HCT116 (cell line): ENCODE measurements around the gene KANK3. TPM values are rescaled to one million over a fixed set of nuclear protein-coding genes. Genes with fewer than 3 reads are reported as not detected.
"Not testable (repeated sequence)": the region's sequence is repeated elsewhere in the genome, so short reads cannot be mapped to it uniquely, and the experiment has no call there.

Experiments
- ATAC-seq: fragments of 200-7000 bp; cut with Tn5 transposase; 2 replicates; pipeline ENCODE4 v1.9.1; 2020; ENCODE audit warnings: mild to moderate bottlenecking, moderate library complexity
- BruUV-seq: library from RNA; stranded (reverse); fragments of 400-500 nt; replicated peaks from 2 replicates; lab custom pipeline; 2021; lab: Mats Ljungman, UMichigan
- CTCF ChIA-PET: fragments of 300-600 bp; sonication (Branson Sonifier 250); formaldehyde crosslinking; loops from one replicate; lab custom pipeline; 2021; ENCODE audit warnings: antibody characterized with exemption; lab: Charles Lee
- POLR2A ChIA-PET: fragments of 300-600, 350-600 bp; sonication (Branson Sonifier 250); formaldehyde crosslinking; loops from one replicate; lab custom pipeline; 2021; ENCODE audit warnings: antibody characterized with exemption; lab: Charles Lee
- RAD21 ChIA-PET, 2 experiments: fragments of 300-600 bp; sonication (Branson Sonifier 250); formaldehyde crosslinking; loops; one replicate each; lab custom pipeline; 2023; ENCODE audit warnings: low total read pairs in 2 of 2; ENCODE audit not compliant: uncharacterized antibody in 2 of 2, unreplicated experiment in 2 of 2, low non-redundant PET in 1 of 2; lab: Charles Lee
- DNase-seq: peaks from one replicate; pipeline ENCODE4 v3.0.0-alpha.2; 2010; ENCODE audit warnings: low read depth, low spot score
- H2AFZ ChIP-seq: fragments of 200-600 bp; shearing (Covaris generic), sonication (generic); 2 replicates; pipeline ENCODE4 v1.6.1; 2017; ENCODE audit warnings: low read depth, mixed run types, mixed read lengths, antibody characterized with exemption, low read length; ENCODE audit not compliant: poor library complexity, severe bottlenecking
- H3K27ac ChIP-seq: 2 replicates; pipeline ENCODE4 v1.5.1; 2012; ENCODE audit warnings: low read depth, low read length
- H3K27me3 ChIP-seq: fragments of 200-600 bp; sonication (generic); 2 replicates; pipeline ENCODE4 v1.6.1; 2016; ENCODE audit warnings: mixed run types, low read length, mixed read lengths; ENCODE audit not compliant: insufficient read depth
- H3K36me3 ChIP-seq, 2 experiments: fragments of 200-500 bp in 1 of 2; fragments of 200-600 bp in 1 of 2; sonication (Bioruptor generic) in 1 of 2; sonication (generic) in 1 of 2; 2 replicates each; pipeline versions ENCODE4 v1.5.1 to v1.6.1; 2014 to 2016; ENCODE audit warnings: low read length in 2 of 2, inconsistent platforms in 1 of 2, mixed read lengths in 1 of 2, mixed run types in 1 of 2; ENCODE audit not compliant: insufficient read depth in 2 of 2, control insufficient read depth in 1 of 2
- H3K4me1 ChIP-seq, 2 experiments: fragments of 200-600 bp in 1 of 2; sonication (generic) in 1 of 2; 2 replicates each; pipeline versions ENCODE4 v1.5.1 to v1.6.1; 2012 to 2017; ENCODE audit warnings: low read length in 2 of 2, inconsistent platforms in 1 of 2, mild to moderate bottlenecking in 1 of 2, mixed read lengths in 1 of 2, mixed run types in 1 of 2, moderate library complexity in 1 of 2; ENCODE audit not compliant: insufficient read depth in 2 of 2, control insufficient read depth in 1 of 2
- H3K4me2 ChIP-seq: fragments of 200-600 bp; sonication (generic); 2 replicates; pipeline ENCODE4 v1.6.1; 2017; ENCODE audit warnings: mixed run types, low read length, mixed read lengths
- H3K4me3 ChIP-seq, 2 experiments: fragments of 200-600 bp in 1 of 2; sonication (generic) in 1 of 2; replicated peaks in 1 of 2; 2 replicates each; pipeline ENCODE4 v1.5.1; 2011 to 2016; ENCODE audit warnings: low read length in 2 of 2, control low read depth in 1 of 2, low read depth in 1 of 2, mild to moderate bottlenecking in 1 of 2, mixed read lengths in 1 of 2, mixed run types in 1 of 2
- H3K79me2 ChIP-seq: fragments of 200-600 bp; sonication (generic); 2 replicates; pipeline ENCODE4 v1.6.1; 2017; ENCODE audit warnings: mild to moderate bottlenecking, mixed run types, low read length, moderate library complexity, mixed read lengths; ENCODE audit not compliant: insufficient read depth
- H3K9ac ChIP-seq: fragments of 200-600 bp; sonication (generic); 2 replicates; pipeline ENCODE4 v1.6.1; 2016; ENCODE audit warnings: low read length, mixed read lengths
- H3K9me2 ChIP-seq: fragments of 200-600 bp; sonication (generic), shearing (Covaris generic); 2 replicates; pipeline ENCODE4 v1.6.1; 2017; ENCODE audit warnings: mixed run types, mild to moderate bottlenecking, moderate library complexity; ENCODE audit not compliant: insufficient read depth
- H3K9me3 ChIP-seq, 2 experiments: fragments of 200-500 bp in 1 of 2; fragments of 200-600 bp in 1 of 2; sonication (Bioruptor generic) in 1 of 2; sonication (generic) in 1 of 2; 2 replicates each; pipeline ENCODE4 v1.6.1; 2014 to 2017; ENCODE audit warnings: low read length in 2 of 2, mixed read lengths in 2 of 2, inconsistent platforms in 1 of 2, low read depth in 1 of 2, mild to moderate bottlenecking in 1 of 2, mixed run types in 1 of 2, moderate library complexity in 1 of 2; ENCODE audit not compliant: control insufficient read depth in 1 of 2, insufficient read depth in 1 of 2
- H4K20me1 ChIP-seq: fragments of 200-600 bp; sonication (generic), shearing (Covaris generic); 2 replicates; pipeline ENCODE4 v1.6.1; 2017; ENCODE audit warnings: mixed run types, mild to moderate bottlenecking, moderate library complexity; ENCODE audit not compliant: insufficient read depth
- EZH2 ChIP-seq: fragments of 200-600 bp; sonication (generic); IDR thresholded peaks from 2 replicates; pipeline ENCODE4 v1.6.1; 2017; ENCODE audit warnings: antibody characterized with exemption, mixed run types
- JUND ChIP-seq: IDR thresholded peaks from 2 replicates; pipeline ENCODE4 v1.6.1; 2012
- MAX ChIP-seq: IDR thresholded peaks from 2 replicates; pipeline ENCODE4 v1.6.1; 2012
- RAD21 ChIP-seq: IDR thresholded peaks from 2 replicates; pipeline ENCODE4 v1.6.1; 2012; ENCODE audit warnings: low read depth, mild to moderate bottlenecking
- SP1 ChIP-seq: IDR thresholded peaks from 2 replicates; pipeline ENCODE4 v1.6.1; 2012; ENCODE audit warnings: low read depth
- TCF7L2 ChIP-seq: IDR thresholded peaks from 2 replicates; pipeline ENCODE4 v1.7.0; 2011; ENCODE audit warnings: borderline replicate concordance, inconsistent platforms; ENCODE audit not compliant: insufficient read depth, insufficient read length; ENCODE audit errors: extremely low read depth
- ZBTB33 ChIP-seq: IDR thresholded peaks from 2 replicates; pipeline ENCODE4 v1.6.1; 2011; ENCODE audit warnings: mild to moderate bottlenecking, low read length, moderate library complexity; ENCODE audit not compliant: insufficient replicate concordance; ENCODE audit errors: extremely low read depth
- ZNF274 ChIP-seq: fragments of 200-500 bp; sonication (Bioruptor generic); IDR thresholded peaks from 2 replicates; pipeline ENCODE4 v1.6.1; 2014; ENCODE audit warnings: mild to moderate bottlenecking, low read depth, low read length, inconsistent platforms
- intact Hi-C: fragments of 100-400 bp; cut with micrococcal nuclease; formaldehyde crosslinking; loops from 2 replicates; pipeline ENCODE4 v1.10.0; 2022
- total RNA-seq: library from RNA; stranded (reverse); gene quantifications from one replicate; pipeline ENCODE4 v1.2.1, GENCODE V29; 2021; ENCODE audit not compliant: unreplicated experiment

Gene KANK3
- total RNA-seq, 1 experiment from 2014 or later: 21.7 TPM

GRCh38 chr19:8314981-8315640 is 28.0 kb downstream of the KANK3 start:
- H4K20me1 ChIP-seq, H3K9me3 ChIP-seq, H3K9me2 ChIP-seq, H2AFZ ChIP-seq, RAD21 ChIA-PET, H3K4me2 ChIP-seq, BruUV-seq, H3K27me3 ChIP-seq, H3K27ac ChIP-seq, H3K9ac ChIP-seq, DNase-seq, CTCF ChIA-PET, ATAC-seq, H3K4me3 ChIP-seq, intact Hi-C loops: not testable (repeated sequence)
- peaks cover 19 to 40% of the 10 kb centered on the region in 2 experiments; a peak in 3 of 4 replicates for H3K36me3 ChIP-seq
- peaks cover 4 to 13% of the 10 kb centered on the region in 2 experiments; a peak in 3 of 4 replicates for H3K4me1 ChIP-seq
- POLR2A ChIA-PET: interaction anchor here (0.7 kb wide), 2 partner anchors 48 to 1560 kb away, joined by 3 to 4 read pairs; no protein-coding TSS in a partner anchor
- peaks cover 29% of the 10 kb centered on the region for H3K79me2 ChIP-seq

GRCh38 chr19:8311461-8312260 is 31.4 kb downstream of the KANK3 start:
- ATAC-seq (no peak), DNase-seq (no peak)
- H3K4me1 ChIP-seq: peaks cover 6 to 35% of the 10 kb centered on the region in 2 experiments
- BruUV-seq: no TSS peak
- H4K20me1 ChIP-seq: no peaks in the 10 kb centered on the region
- H3K27me3 ChIP-seq: no peaks in the 10 kb centered on the region
- no peak overlapping the region for H2AFZ ChIP-seq
- H3K9me3 ChIP-seq: no peaks in the 10 kb centered on the region
- POLR2A ChIA-PET: interaction anchor here (1.2 kb wide), 1 partner anchor 10 kb away, joined by 4 read pairs; the partner anchor contains the start of genes NDUFA7 and RPS28
- H3K79me2 ChIP-seq: peaks cover 13% of the 10 kb centered on the region
- H3K9me2 ChIP-seq: no peaks in the 10 kb centered on the region
- H3K9ac ChIP-seq: no peak overlapping the region
- intact Hi-C loops: no loop called here
- RAD21 ChIA-PET: no interaction called here
- CTCF ChIA-PET: no interaction called here
- H3K4me2 ChIP-seq: no peak overlapping the region
- no peak overlapping the region for H3K27ac ChIP-seq
- peaks cover 19 to 36% of the 10 kb centered on the region in 2 experiments; a peak in 3 of 4 replicates for H3K36me3 ChIP-seq
- H3K4me3 ChIP-seq: no peak overlapping the region
- TF ChIP-seq JUND (no peak), EZH2 (no peak), ZBTB33 (no peak), SP1 (no peak), MAX (no peak), TCF7L2 (no peak), ZNF274 (no peak), RAD21 (no peak)
